GM10847 (cell line): ENCODE data around the gene ARVCF.

Experiments used
- POLR2A ChIP-seq: IDR thresholded peaks from 2 replicates; pipeline ENCODE4 v1.6.1; 2011; ENCODE audit not compliant: insufficient read length; ENCODE audit errors: extremely low read depth

ARVCF gene

DNA sequence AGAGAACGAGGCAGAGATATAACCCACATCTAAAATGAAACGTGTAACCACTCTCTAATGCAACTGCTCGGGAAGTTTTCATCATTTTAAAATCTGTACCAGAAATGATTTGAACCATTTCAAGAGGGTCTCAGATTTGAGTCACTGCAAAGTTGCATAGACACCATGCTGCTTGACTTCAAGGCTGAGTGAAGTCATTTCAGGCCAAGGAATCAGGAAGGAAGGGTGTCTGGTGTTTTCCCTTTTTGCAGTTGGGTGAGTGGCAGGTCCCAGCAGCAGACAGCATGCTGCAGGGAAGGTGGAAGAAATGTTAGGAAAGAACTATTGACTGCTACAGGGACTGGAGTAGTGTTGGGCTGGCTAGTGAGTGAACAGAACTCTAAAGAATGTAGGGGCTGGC is 20.8 kb upstream of the ARVCF start:
- TF ChIP-seq POLR2A = no peak

DNA sequence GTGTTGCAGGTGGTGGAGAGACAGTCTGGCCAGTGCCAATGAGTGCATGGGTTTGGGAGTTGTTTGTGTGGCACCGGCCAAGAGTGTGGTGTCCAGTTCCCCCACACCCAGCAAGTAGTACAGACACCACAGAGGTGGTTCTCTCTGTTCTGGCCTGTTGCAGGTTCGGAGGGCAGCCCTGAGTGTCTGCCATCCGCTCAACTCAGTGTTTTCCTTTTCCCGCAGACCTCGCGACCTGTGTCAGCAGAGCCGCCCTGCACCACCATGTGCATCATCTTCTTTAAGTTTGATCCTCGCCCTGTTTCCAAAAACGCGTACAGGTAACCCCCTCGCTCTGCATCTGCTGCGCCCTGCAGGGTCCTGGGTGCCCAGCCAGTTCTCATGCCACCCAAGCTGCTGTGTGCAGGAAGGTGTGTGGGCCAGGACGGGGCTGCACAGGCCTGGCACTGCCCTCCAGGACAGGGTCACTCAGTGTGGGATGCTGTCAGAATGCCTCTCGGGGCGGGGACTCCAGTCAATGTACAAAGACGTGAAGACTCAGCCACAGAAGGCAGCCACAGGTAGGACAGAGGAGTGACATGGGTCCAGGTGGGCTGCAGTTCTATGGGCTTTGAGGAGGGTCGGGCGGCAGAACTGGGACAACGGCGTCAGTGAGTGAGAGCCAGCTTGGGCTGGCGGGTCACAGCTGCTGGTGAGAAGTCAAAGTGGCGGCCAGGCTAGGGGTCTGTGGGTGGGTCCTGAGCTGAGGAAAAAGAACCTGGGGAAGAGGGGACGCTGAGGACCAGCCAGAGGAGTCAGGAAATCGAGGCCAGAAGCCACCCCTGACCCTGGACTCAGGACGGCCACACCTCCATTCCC is 20.1 kb upstream of the ARVCF start:
- no peak for TF ChIP-seq POLR2A

DNA sequence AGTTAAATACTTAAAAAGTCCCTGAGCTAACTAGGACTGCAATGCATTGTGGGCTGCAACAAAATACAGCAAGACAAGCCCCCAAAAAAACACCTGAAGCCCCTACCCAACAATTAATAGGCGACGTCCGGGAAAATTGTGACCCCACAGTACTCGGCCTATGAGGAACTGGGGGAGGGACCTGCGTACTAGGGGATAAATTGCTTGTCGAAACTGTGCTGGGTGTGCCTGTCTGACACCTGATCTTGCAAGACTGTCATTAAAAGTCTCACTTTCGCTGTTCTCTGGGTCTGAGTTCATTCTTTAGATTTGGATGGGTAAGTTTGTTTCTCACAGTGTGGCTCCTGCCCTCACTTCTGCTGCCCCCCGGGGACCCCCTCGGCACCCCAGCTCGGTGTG is 19.5 kb upstream of the ARVCF start:
- TF ChIP-seq POLR2A = no peak

DNA sequence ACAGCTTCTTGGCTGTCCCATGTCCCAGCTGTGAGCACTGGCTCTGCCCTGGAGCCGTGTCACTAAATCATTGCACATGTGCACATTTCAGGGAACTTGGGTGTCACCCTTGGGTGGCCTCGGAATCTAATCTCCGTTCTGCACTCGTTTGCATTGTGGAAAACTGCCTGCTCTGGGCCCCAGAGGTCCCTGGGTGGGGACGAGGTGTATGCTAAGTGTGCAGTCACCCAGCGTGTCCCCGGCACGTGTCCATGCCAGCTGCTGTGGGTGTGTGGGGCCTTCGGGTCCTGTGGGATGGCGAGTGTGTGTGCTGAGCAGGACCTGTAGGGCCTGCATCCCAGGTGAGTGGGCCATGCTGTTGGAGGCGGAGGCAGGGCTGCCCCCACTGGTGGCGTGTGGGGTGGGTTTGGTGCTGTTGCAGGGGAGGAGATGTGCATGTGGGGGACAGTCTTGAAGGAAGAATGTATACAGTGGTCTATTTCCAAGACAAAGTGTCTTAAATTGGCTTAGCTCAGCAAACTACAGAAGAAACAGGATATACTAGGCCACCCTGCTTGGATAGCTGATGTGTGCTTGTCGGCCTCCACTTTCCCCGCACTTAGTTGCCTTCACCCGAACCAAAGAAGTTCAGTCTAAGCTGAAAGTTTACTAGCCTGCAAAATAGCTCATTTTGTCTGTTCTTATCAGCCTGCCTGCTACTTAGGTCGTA is 18.9 kb upstream of the ARVCF start:
- TF ChIP-seq POLR2A = no peak

DNA sequence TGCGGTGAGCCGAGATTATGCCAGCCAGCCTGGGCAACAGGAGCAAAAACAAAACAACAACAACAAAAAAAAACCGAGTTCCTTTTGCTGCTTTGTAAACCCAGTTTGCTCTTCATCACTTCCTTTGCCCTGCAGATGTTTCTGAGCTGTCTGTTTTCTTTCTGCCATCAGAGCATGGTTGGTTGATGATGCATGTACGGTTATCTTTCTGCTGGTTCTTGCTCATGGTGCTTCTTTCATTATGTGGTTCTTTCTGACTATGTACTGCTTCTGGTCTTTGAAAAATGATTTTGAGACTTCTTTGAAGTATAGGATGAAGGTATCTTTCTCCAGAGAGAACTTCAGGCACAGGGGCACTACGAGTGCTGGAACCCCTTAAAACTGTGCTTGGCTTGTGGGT is 17.5 kb upstream of the ARVCF start:
- TF ChIP-seq POLR2A = no peak

DNA sequence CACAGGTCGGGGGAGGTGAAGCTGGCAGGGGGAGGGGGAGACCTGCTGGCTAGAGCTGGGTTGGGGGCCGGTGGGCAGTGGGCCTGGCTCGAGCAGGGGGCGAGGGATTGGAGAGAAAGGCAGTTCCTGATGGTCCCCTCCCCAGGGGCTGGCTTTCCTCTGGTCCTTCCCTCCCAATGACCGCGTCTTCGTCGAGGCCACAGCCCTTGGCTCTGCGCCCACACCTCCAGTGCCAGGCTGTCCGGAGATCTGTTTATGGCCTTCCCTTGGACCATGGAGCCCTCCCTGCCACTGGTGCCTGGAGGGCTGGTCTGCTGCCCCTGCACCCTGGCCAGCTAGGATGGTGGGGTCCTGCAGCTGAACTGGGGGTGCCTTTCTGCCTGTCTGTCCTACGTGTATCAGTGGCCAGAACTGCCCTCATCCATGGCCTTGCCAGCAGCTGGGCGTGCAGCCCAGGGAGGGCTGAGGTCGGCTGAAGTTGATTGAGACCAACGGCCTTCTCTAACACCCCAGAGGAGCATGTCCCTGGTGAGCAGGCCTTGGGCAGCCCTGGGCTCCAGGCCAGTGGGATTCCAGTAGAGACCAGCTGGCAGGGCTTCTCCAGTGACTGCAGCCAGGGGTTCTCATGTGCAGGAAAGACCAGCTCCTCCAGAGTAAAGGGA is 16.6 kb upstream of the ARVCF start:
- no peak for TF ChIP-seq POLR2A

DNA sequence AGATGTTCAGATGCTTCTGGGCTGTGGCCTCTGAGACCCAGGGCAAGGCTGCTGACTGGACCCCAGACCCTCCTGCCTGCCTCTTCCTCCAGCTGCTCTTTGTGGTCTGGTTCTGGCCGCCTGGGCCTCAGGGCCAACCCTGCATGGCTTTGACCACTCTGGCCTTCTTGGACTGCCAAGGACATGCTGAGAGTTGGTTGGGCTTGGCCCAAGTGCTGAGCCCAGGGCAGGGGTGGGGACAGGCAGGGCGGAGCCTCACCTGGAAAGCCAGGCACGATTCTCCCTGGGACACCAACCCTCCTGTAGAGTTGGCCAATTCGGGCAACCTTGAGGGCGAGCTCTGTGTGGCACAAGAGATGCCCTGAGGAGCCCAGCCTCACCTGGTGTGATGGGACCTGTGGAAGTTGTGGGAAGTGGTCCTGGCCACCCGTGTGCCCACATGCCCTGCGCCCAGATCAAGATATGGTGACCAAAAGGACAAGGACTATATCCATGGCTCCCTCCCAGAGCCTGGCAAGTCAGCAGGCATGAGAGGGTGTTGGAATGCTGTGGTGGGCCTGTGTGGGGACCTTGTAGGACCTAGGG is 15.9 kb upstream of the ARVCF start:
- no peak for TF ChIP-seq POLR2A

DNA sequence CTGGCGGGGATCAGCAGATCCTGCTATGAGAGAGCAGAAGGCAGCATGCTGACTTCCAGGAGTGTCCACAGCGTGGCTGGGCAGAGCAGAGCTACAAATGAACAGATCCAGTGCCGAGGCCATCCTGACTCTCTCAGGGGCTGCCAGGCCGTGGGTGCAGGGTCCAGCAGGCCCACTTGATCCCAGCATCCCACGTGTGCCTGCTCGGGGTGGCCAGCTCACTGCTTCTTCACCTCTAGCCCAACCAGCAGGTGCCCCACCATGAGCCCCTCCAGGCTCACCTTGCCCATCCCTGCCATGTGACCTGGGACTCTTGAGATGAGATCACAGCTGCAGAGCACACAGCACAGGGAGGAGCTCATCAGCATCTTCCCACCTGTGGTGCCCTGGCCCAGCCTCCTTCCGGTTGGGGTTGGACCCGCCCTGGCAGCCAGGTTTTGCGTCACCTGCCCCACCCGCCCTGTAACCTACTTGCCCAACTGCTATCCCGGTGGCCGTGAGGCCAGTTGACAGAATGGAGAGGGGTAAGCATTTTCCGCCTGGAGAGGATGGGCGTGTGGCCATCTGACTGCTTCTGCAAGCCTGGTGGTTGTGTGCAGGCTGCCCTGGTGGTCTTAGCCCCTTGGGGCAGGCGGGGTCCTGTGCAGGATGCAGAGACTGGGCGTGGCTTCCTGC is 15.2 kb upstream of the ARVCF start:
- TF ChIP-seq POLR2A = no peak

DNA sequence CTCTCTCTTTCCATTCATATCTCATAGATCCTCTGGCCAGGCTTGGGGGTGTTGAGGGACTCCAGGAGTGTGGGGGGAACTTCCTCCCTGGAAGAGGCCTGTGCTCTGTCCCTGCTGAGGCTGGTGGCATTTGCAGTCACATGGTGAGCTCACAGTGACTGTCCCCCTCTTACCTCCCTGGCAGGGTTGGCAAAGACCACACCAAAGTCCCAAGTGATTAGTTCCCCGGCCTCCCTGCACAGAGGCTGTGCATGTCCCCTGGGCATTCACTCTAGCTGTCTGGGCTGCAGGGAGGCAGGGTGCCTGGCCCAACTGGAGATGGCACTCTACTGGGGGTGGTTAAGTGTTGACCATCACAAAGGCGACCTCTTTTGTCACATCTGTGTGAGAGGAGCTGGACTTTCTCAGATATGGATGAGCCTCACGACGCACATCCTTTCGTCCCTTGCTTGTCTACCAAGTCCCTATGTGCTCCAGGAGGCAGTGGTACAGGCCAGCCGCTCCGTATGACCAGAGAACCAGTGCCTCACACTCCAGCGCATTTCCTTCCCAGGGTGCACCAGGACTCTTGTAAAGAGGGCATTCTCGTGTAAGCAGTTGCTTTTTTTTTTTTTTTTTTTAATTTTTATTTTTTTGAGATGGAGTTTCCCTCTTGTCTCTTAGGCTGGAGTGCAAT is 13.1 kb upstream of the ARVCF start:
- TF ChIP-seq POLR2A = no peak

DNA sequence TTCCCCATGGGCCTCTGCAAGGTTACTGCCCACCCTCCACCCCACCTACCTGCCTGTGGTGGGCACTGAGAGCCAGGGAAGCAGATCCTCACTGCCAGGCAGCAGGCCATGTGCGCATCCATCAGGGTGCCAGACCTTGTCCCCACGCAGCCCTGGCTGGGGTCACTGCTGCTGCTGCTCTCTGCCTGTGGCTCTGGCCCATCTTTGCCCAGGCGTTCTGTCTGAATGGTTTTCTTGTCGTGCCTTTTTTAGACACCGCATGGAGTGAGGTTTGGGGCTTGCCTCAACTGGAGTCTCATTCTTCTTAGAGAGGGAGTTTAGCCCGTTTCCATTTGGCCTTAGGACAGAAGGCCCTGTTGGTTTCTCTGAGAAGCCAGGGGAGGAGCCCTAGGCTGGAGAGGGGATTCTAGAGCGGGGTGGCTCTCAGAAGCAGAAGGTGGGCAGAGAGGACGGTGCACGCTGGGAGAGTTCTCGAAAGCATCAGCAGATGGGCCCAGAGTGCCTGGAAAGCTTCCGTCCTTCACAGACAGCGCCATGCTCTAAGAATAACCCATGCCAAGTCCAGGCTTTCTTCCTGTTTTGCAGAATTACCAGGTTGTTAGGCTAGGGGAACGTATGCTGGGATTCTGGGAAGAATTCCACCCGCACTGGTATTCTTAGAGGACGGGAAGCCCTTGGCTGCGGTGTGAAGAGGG is 12.4 kb upstream of the ARVCF start:
- TF ChIP-seq POLR2A = no peak

DNA sequence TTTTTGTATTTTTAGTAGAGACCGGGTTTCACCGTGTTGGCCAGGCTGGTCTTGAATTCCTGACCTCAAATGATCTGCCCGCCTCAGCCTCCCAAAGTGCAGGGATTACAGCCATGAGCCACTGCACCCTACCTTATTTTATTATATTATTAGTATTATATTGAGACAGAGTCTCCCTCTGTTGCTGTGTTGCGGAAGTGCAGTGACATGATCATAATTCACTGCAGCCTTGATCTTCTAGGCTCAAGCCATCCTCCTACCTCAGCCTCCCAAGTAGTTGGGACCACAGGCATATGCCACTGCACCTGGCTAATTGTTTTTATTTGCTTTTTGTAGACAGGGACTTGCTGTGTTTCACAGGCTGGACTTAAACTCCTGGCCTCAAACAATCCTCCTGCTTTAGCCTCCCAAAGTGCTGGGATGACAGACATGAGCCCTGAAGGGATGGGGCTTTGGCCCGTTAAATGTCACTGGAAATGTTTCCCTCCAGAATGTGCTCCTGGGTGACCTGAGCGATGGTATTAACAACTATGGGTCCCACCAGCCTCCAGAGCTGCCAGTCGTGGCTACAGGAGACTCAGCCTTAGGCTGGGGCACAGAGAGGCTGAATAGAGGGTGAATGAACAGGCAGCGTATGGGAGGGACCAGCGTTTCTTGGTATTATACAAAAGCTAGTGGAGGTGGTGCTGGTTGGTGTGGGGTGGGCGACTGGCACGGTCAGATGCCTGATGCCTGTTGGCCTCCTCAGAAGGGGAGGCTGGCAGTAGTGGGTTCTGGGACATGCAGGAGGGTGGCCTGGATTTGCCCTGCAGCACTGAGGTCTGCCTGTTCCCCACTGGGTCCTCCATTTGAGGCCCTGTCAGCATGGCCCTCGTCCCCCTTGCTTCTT is 11.6 kb upstream of the ARVCF start:
- TF ChIP-seq POLR2A = no peak

DNA sequence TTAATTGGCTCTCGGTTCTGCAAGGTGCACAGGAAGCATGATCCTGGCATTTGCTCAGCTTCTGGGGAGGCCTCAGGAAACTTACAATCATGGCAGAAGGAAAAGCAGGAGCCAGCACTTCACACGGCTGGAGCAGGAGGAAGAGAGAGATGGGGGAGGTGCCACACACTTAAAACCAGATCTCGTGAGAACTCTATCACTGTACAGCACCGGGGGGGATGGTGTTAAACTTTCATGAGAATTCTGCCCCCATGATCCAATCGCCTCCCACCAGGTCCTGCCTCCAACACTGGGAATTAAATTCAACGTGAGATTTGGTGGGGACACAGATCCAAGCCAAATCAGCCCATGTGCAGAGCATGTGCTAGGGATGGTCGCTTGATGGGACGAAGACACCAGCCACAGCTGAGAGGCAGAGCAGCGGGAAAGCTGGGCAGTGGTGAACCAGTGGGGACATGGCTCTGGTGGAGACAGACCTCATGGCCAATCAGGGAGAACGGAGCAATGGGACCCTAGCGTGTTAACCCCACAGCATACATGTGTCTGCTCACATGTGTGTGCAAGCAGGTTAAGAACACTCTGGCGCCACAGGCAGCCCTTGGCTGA is 10.5 kb upstream of the ARVCF start:
- TF ChIP-seq POLR2A = no peak

DNA sequence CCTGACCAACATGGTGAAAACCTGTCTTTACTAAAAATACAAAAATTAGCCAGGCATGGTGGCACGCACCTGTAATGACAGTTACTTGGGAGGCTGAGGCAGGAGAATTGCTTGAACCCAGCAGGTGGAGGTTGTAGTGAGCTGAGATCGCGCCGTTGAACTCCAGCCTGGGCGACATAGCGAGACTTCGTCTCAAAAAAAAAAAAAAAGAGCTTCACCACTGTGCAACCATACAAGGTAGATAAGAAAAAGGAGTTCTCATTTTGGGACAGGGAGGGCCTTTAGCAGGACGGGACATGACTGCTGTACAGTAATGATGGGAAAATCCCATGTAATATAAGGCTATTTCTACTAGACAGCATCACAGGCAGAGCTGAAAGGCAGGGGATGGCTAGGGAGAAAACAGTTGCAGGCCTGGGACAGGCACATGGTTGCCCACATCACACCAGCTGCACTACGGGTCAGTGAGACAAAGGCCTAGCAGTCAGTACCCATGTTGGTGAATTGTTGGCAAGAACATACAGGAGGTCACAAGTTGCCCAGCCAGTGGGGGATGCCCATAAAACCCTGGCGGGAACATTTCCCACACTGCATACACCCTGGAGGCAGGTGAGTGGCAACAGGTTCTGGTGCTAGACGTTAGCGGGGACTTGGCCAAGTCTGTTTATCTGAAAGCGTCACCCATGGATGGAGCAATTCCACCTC is 9.7 kb upstream of the ARVCF start:
- TF ChIP-seq POLR2A = no peak
